ENCODE data around the gene IGSF3. TPM values are rescaled to one million over a fixed set of nuclear protein-coding genes. Genes with fewer than 3 reads are reported as not detected.

IGSF3 gene
- total and polyA plus RNA-seq, 7 donors = 1.8 to 10.2 (median 5.3) TPM

DNA sequence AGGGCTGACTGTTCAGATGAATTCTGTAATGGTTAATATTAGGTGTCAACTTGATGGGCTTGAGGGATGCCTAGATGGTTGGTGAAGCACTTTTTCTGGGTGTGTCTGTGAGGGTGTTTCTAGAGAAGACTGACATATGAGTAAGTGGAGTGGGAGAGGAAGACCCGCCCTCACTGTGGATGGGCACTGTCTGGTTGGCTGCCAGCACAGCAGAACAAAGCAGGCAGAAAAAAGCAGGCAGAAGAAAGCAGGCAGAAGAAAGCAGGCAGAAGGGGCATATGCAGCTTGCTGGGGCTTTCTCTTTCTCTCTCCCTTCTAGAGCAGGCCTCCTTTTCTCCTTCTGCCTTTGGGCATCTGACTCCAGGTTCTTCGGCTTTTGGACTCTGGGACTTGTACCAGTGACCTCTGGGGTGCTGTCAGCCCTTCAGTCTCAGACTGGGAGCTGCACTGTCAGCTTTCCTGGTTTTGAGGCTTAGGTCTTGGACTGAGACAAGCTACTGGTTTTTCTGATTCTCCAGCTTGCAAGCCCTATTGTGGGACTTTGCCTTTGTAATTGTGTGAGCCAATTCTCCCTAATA lies 43.8 kb upstream of the IGSF3 start:
- Histone ChIP-seq H3K9me3 (no peaks in the 10 kb centered on the region), H3K36me3 (no peaks in the 10 kb centered on the region), H3K4me3 (no peak overlapping the region), H3K27me3 (no peaks in the 10 kb centered on the region), H3K4me1 (peaks cover 0 to 7% (median 0%) of the 10 kb centered on the region in 4 donors), H3K27ac (no peak overlapping the region)
- intact Hi-C loops (cut with DNase I) = no loop called here
- DNase-seq = no peak
- WGBS, 2 donors = 76% methylated on average over 2 of the region's 2 CpGs
- TF ChIP-seq POLR2AphosphoS5 (IDR thresholded peaks at IDR 0.05) = no peak
- TF ChIP-seq, protein P1, sequence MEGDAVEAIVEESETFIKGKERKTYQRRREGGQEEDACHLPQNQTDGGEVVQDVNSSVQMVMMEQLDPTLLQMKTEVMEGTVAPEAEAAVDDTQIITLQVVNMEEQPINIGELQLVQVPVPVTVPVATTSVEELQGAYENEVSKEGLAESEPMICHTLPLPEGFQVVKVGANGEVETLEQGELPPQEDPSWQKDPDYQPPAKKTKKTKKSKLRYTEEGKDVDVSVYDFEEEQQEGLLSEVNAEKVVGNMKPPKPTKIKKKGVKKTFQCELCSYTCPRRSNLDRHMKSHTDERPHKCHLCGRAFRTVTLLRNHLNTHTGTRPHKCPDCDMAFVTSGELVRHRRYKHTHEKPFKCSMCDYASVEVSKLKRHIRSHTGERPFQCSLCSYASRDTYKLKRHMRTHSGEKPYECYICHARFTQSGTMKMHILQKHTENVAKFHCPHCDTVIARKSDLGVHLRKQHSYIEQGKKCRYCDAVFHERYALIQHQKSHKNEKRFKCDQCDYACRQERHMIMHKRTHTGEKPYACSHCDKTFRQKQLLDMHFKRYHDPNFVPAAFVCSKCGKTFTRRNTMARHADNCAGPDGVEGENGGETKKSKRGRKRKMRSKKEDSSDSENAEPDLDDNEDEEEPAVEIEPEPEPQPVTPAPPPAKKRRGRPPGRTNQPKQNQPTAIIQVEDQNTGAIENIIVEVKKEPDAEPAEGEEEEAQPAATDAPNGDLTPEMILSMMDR (IDR thresholded peaks at IDR 0.05) = no peak
- no peak for TF ChIP-seq EP300 (IDR thresholded peaks at IDR 0.05)
- no peak for TF ChIP-seq POLR2A (IDR thresholded peaks at IDR 0.05)

DNA sequence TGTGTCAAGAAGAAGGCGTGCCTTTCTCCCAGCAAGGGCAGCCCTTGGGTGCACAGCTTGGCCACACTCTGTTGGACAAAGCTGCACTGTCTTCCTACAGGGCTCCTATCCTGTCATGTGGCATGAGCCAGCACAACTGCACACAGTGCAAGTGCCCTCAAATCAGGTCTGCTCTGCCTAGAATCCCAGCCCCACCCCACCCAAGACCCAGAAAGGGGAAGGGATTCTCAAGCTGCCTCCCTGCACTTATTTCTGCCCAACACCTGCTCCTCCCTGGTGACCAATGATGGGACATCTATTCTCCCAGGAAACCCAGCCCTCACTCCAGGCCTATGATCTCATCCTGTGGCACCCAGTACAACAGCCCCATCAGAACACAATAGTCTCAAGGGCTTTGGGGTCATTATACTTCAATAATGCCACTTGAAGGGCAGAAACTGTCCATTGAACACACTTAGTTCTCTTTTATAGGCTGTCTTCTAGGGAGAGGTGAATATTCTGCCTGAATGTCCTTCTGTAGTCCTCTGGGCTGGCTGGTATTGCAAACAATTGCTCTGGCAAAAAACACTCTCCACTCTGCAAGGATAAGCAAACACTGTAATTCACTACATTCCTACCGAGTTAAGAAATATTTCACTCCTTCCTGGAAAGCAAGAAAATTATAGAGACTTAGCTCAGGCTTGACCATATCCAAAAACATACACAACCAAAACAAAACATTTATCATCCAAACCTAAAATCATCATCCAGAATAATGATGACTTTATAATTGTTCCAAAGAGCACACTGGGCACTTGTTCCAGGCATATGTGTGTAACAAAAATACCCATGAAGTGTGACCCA lies 43.1 kb upstream of the IGSF3 start:
- Histone ChIP-seq H3K27ac (no peak overlapping the region), H3K9me3 (no peaks in the 10 kb centered on the region), H3K4me3 (no peak overlapping the region), H3K27me3 (no peaks in the 10 kb centered on the region), H3K36me3 (no peaks in the 10 kb centered on the region), H3K4me1 (peaks cover 0 to 7% (median 0%) of the 10 kb centered on the region in 4 donors)
- WGBS, 2 donors = 56 to 76% methylated on average over 2 of the region's 2 CpGs
- intact Hi-C loops (cut with DNase I) = no loop called here
- no peak for DNase-seq
- TF ChIP-seq EP300 (IDR thresholded peaks at IDR 0.05) (no peak), POLR2A (IDR thresholded peaks at IDR 0.05) (no peak), POLR2AphosphoS5 (IDR thresholded peaks at IDR 0.05) (no peak)
- TF ChIP-seq, protein P1 (IDR thresholded peaks at IDR 0.05) = no peak

DNA sequence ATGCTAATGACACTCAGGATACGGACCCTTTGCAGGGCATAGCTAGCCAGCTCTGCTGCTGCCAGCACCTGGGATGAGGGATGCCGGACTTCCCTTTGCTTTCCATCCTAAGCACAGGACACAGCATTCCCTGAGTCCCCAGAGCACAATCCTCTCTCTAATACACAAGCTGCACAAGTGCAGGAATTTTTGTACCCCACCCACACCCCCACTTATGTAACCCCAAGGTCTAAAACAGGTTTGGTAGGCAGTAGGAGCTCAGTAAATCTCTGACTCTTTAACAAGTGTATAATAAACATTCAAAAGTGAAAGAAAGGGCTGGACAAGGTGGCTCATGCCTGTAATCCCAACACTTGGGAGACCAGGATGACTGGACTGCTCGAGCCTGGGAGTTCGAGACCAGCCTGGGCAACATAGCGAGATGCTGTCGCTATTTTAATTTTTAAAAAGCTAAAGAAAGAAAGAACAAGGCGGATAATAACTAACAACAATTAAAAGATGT lies 42.2 kb upstream of the IGSF3 start:
- H3K4me3 ChIP-seq = no peak overlapping the region
- TF ChIP-seq EP300 (IDR thresholded peaks at IDR 0.05) (no peak), POLR2A (IDR thresholded peaks at IDR 0.05) (no peak), POLR2AphosphoS5 (IDR thresholded peaks at IDR 0.05) (no peak)
- TF ChIP-seq, protein P1 (IDR thresholded peaks at IDR 0.05) = no peak
- intact Hi-C loops (cut with DNase I) = no loop called here
- no peaks in the 10 kb centered on the region for H3K9me3 ChIP-seq
- 91 to 94% methylated on average over 7 of the region's 7 CpGs for WGBS, 2 donors
- DNase-seq = no peak
- H3K27me3 ChIP-seq = no peaks in the 10 kb centered on the region
- H3K4me1 ChIP-seq = peaks cover 0 to 9% (median 1%) of the 10 kb centered on the region in 4 donors
- H3K36me3 ChIP-seq = no peaks in the 10 kb centered on the region
- no peak overlapping the region for H3K27ac ChIP-seq

DNA sequence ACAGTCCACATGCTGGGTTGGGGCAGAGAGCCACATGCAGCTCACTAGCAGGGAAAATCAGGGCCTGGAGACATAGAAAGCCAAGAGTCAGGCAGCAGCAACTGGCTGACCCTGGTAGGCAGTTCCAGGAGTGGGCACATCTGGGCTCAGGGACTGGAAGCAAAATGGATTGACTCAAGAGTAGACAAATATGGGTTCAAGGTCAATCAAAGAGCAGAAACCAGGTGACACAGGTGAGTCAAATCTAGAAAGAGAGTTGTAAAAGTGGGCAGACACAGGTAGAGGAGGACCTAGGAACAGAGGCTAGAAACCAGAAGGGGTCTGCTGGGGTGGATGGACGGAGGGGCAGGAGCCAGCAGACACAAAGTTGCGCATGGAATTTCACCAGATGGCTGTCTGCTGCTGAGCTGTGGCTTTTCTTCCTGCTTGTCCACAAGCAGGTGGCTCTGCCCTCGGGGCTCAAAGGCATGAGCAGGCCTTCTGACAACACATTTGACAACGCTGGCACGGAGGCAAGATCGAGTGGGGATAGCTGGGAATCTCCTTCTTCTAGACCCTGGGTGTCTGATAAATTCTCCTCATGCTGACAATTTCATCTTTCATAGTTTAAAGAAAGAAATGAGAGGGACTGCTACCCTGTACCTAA lies 40.8 kb upstream of the IGSF3 start:
- WGBS, 2 donors = 87 to 89% methylated on average over 6 of the region's 6 CpGs

More for the DNA sequence above, 40.8 kb upstream of the IGSF3 start:
- DNase-seq = no peak
- intact Hi-C loops (cut with DNase I) = no loop called here
- Histone ChIP-seq H3K27ac (no peak overlapping the region), H3K4me1 (peaks cover 0 to 16% (median 10%) of the 10 kb centered on the region in 4 donors), H3K27me3 (no peaks in the 10 kb centered on the region), H3K9me3 (no peaks in the 10 kb centered on the region), H3K36me3 (no peaks in the 10 kb centered on the region), H3K4me3 (no peak overlapping the region)
- TF ChIP-seq POLR2AphosphoS5 (IDR thresholded peaks at IDR 0.05) (no peak), EP300 (IDR thresholded peaks at IDR 0.05) (no peak), POLR2A (IDR thresholded peaks at IDR 0.05) (no peak)
- TF ChIP-seq, protein P1 (IDR thresholded peaks at IDR 0.05) = no peak

Measured in sigmoid colon (tissue), 7 donors.